ENCODE data around the gene FAM234A.

Gene FAM234A

GRCh38 chr16:275786-276232 lies 41.2 kb downstream of the FAM234A start, which contains the start of gene RGS11:
TSS of gene RGS11 (minus strand) at chr16:275944. CDS start at chr16:275911, 33 bp downstream.
- peak within 1 kb of the TSS; percentile 71 for H3K27ac ChIP-seq
- TF ChIP-seq CTCF (conservative IDR thresholded peaks at IDR 0.05): no peak

- no peak overlapping the region for H3K27ac ChIP-seq
- TF ChIP-seq CTCF (conservative IDR thresholded peaks at IDR 0.05): no peak
Observed at GRCh38 chr16:276426-277077, 41.9 kb downstream of the FAM234A start.

GRCh38 chr16:278863-279366 lies 44.3 kb downstream of the FAM234A start:
- H3K27ac ChIP-seq: peak overlapping the region; percentile 69
- no peak for TF ChIP-seq CTCF (conservative IDR thresholded peaks at IDR 0.05)

GRCh38 chr16:279531-279930 lies 44.9 kb downstream of the FAM234A start:
- peak overlapping the region; percentile 69 for H3K27ac ChIP-seq

GRCh38 chr16:280005-280460 lies 45.4 kb downstream of the FAM234A start:
- H3K27ac ChIP-seq: peak overlapping the region; percentile 69; the same call in 1 of the 2 replicates

More at GRCh38 chr16:279531-279930, 44.9 kb downstream of the FAM234A start:
- TF ChIP-seq CTCF (conservative IDR thresholded peaks at IDR 0.05): no peak

GRCh38 chr16:280552-280951 lies 45.9 kb downstream of the FAM234A start, which contains the start of gene ARHGDIG:
TSS of gene ARHGDIG (plus strand) at chr16:280591. CDS start at chr16:280681, 90 bp downstream.
- no peak for TF ChIP-seq CTCF (conservative IDR thresholded peaks at IDR 0.05)
- H3K27ac ChIP-seq: peak within 1 kb of the TSS; percentile 69

More at GRCh38 chr16:280005-280460, 45.4 kb downstream of the FAM234A start:
- no peak for TF ChIP-seq CTCF (conservative IDR thresholded peaks at IDR 0.05)

GRCh38 chr16:280991-281659 lies 46.5 kb downstream of the FAM234A start:
- TF ChIP-seq CTCF (conservative IDR thresholded peaks at IDR 0.05): no peak
- peak overlapping the region; percentile 69; the same call in 1 of the 2 replicates for H3K27ac ChIP-seq

Data from VCaP (cell line).